Neutrophil (primary cell): ENCODE results near the gene PSMG4.
A peak's percentile ranks its signal among the peaks of the same experiment; 100 is the strongest.

Experiments used
- H3K27ac ChIP-seq: fragments of 200-600 bp; sonication (generic); 2 replicates; pipeline ENCODE4 v1.5.1; 2016; ENCODE audit warnings: mild to moderate bottlenecking, moderate library complexity
- H3K27me3 ChIP-seq: fragments of 200-600 bp; sonication (generic); 2 replicates; pipeline ENCODE4 v1.6.0; 2016; ENCODE audit warnings: mild to moderate bottlenecking
- H3K36me3 ChIP-seq: fragments of 200-600 bp; sonication (generic); 2 replicates; pipeline ENCODE4 v1.5.1; 2017
- H3K4me1 ChIP-seq, 2 experiments: fragments of 200-600 bp in 1 of 2; sonication (generic) in 1 of 2; 1 replicate in 1 of 2; 2 replicates in 1 of 2; pipeline versions ENCODE4 v1.5.1 to v1.6.1; 2013 to 2016; ENCODE audit warnings: low read depth in 1 of 2, low read length in 1 of 2, mild to moderate bottlenecking in 1 of 2, moderate library complexity in 1 of 2; ENCODE audit not compliant: control insufficient read depth in 1 of 2, insufficient read depth in 1 of 2
- H3K4me3 ChIP-seq, 2 experiments: fragments of 200-600 bp in 1 of 2; sonication (generic) in 1 of 2; 1 replicate in 1 of 2; 2 replicates in 1 of 2; pipeline ENCODE4 v1.5.1; 2013 to 2016; ENCODE audit warnings: low read depth in 1 of 2, low read length in 1 of 2, mild to moderate bottlenecking in 1 of 2, moderate library complexity in 1 of 2
- H3K9me3 ChIP-seq: fragments of 200-600 bp; sonication (generic); 2 replicates; pipeline ENCODE4 v1.5.1; 2016
- TF ChIP-seq, protein P1 (sequence below): fragments of 200-600 bp; sonication (generic); IDR thresholded peaks from 2 replicates; pipeline ENCODE4 v1.5.1; 2016; ENCODE audit warnings: antibody characterized with exemption

Gene PSMG4

DNA sequence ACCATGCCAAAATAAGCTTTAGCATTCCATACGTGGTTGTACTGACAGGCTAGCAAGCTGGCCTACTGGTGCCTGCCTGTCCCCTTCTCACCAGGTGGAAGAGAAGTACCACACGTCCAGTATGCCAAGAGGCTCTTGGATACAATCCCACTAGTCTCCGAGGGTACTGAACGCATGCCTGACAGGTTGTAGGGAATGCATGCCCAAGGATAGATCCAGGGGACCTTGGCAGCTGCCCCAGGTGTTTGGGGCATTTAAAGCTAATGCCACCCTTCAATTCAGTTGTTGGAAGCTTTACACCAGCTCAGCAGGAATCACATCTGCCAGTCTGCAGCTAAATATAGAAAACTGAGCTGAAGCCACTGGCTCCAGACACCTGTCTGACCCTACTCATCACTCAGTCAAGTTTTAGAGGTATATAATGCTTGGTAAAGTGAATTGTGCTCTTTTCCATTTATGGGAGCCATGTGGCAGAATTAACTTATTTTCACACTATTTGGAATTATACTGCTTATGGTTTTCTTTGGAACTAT lies 36.2 kb upstream of the PSMG4 start:
- Histone ChIP-seq H3K4me3 (no peak overlapping the region), H3K27me3 (peaks cover 89% of the 10 kb centered on the region), H3K36me3 (no peaks in the 10 kb centered on the region), H3K27ac (no peak overlapping the region), H3K9me3 (no peaks in the 10 kb centered on the region), H3K4me1 (peaks cover 10% of the 10 kb centered on the region in 2 experiments)
- TF ChIP-seq, protein P1, sequence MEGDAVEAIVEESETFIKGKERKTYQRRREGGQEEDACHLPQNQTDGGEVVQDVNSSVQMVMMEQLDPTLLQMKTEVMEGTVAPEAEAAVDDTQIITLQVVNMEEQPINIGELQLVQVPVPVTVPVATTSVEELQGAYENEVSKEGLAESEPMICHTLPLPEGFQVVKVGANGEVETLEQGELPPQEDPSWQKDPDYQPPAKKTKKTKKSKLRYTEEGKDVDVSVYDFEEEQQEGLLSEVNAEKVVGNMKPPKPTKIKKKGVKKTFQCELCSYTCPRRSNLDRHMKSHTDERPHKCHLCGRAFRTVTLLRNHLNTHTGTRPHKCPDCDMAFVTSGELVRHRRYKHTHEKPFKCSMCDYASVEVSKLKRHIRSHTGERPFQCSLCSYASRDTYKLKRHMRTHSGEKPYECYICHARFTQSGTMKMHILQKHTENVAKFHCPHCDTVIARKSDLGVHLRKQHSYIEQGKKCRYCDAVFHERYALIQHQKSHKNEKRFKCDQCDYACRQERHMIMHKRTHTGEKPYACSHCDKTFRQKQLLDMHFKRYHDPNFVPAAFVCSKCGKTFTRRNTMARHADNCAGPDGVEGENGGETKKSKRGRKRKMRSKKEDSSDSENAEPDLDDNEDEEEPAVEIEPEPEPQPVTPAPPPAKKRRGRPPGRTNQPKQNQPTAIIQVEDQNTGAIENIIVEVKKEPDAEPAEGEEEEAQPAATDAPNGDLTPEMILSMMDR: no peak

DNA sequence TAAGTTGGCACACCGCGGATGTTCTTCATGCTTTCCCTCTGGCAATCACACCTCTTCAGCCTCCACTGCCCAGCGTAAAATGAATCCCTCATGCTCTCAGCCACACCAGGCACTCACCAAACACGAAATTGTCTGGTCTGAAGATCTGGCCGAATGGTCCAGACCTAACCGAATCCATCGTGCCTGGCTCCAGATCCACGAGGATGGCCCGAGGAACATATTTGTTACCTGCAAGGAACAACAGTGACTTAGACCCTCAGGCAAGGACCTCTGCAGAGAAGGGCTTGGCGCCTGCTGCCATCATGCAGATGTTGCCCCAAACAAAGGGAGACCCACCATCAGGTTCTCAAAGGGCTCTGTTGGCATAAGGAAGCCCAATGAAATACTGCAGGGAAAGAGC lies 32.7 kb upstream of the PSMG4 start:
- Histone ChIP-seq H3K27me3 (peaks cover 89% of the 10 kb centered on the region), H3K36me3 (no peaks in the 10 kb centered on the region), H3K9me3 (no peaks in the 10 kb centered on the region), H3K4me1 (peaks cover 21 to 40% of the 10 kb centered on the region in 2 experiments), H3K27ac (no peak overlapping the region), H3K4me3 (no peak overlapping the region)
- TF ChIP-seq, protein P1: no peak

DNA sequence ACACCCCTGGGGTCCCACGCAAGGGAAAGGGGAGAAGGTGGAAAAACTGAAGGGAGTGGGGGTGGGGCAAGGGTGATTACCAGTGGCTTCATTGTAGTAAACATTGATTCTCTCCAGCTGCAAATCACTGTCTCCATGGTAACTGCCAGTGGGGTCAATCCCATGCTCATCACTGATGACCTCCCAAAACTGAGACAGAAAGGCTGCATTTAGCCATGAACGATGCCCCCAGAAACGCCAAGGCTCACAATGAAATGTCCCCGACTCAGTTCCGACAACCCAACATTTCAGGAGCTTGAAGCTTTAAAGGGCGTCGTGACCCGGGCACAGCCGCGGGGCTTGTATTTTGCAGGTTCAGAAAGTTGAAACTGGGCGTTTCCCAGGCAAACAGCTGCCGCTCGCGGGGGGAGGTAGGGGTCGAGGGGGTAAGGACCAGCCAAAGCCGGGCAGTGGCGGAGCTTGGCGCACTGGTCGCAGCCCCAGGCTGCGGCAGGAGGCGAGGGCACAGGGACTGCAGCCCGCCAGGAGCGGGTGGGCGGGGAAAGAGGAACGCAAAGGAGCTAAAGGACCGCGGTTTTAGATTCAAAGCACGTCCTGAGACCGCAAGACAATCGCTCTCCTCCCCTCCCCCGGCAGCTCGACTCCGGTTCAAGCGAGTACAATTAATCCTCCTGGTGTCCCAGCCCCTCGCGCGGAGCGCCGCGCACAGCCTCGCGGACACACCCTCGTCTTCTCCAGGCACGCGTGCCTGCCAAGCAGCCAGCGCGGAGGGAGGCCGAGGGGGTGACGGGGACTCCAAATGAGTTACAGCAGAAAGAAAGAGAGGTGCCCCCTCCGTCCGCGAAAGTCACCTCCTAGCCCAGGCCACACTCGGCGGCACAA lies 32.0 kb upstream of the PSMG4 start:
- H3K4me3 ChIP-seq: no peak overlapping the region

DNA sequence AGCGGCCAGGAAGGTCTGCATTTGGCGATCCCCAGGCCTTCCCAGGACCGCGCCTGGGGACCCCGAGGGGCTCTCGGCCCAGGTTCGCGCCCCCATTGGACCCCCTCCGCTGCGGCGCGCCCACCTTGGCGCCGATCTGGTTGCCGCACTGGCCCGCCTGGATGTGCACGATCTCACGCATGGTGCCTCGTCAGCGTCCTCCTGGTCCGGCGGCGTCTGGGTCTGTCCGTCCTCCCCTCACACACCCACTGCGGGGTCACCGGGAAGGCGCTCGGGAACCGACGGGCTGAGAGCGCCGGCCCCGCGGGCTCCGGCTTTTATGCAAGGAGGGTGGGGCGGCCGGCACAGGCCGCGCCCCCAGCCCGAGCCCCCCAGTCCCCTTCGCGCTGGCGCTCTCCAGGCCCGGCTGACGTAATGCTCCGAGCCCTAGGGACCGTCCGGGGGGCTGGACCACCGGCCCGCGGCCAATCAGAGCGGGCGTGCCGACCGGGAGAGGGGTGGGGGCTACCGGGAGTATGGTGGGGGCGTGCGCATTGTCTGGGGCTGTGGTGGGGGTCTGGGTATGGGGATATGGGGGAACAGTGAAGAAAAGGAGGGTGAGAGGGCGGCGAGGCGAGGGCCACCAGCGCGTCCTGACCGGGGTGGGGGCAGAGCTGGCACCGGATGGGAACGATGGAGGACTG lies 31.2 kb upstream of the PSMG4 start, which contains the start of gene TUBB2B:
TSS of gene TUBB2B (minus strand) at position 291 of the 683 bp plus-strand sequence. CDS start at position 181, 110 bp downstream.
- H3K27me3 ChIP-seq: peaks cover 92% of the 10 kb centered on the region
- H3K9me3 ChIP-seq: no peaks in the 10 kb centered on the region
- peak within 1 kb of the TSS in 1 of 2 experiments; percentile 7 for H3K4me3 ChIP-seq
- TF ChIP-seq, protein P1: no peak
- H3K4me1 ChIP-seq: peaks cover 32 to 51% of the 10 kb centered on the region in 2 experiments
- no peak within 1 kb of the TSS for H3K27ac ChIP-seq
- no peaks in the 10 kb centered on the region for H3K36me3 ChIP-seq

More for the DNA sequence above, 32.0 kb upstream of the PSMG4 start:
- H3K27me3 ChIP-seq: peaks cover 89% of the 10 kb centered on the region
- H3K4me1 ChIP-seq: peaks cover 28 to 47% of the 10 kb centered on the region in 2 experiments
- H3K36me3 ChIP-seq: no peaks in the 10 kb centered on the region
- no peaks in the 10 kb centered on the region for H3K9me3 ChIP-seq
- no peak overlapping the region for H3K27ac ChIP-seq
- TF ChIP-seq, protein P1: no peak

DNA sequence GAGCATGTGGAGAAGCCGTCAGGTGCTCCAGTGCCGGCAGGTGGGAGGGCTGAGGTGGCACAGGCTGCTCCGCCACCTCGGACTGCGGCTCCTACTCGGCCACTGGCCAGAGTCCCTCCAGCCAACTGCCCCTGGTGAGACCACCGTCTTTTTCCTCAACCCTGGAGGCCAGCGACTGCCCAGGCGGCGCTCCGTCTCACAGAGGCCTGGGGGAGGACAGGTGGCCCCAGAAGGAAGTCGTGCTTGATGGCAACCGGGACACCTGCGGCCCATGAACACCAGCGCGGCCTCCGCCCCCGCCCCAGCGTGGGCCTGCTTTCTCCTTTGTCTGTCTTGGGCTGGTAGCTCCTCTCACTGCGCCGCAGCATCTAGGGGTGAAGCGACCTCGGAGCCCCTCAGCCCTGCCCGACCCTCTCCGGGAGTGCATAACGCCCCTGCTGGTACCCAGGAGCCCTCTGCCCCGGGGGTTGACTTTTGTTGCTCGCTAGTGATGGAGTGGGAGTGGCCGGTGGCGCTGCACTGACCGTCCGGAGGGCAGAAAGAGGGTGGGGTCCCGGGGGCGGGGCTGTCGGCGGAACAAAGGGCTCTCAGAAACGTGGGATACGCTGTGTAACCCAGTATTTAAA lies 30.6 kb upstream of the PSMG4 start:
- no peaks in the 10 kb centered on the region for H3K36me3 ChIP-seq

More for the DNA sequence above, 30.6 kb upstream of the PSMG4 start:
- Histone ChIP-seq H3K4me3 (peak overlapping the region in 1 of 2 experiments; percentile 7), H3K4me1 (peaks cover 32 to 51% of the 10 kb centered on the region in 2 experiments), H3K27ac (no peak overlapping the region), H3K9me3 (no peaks in the 10 kb centered on the region), H3K27me3 (peaks cover 92% of the 10 kb centered on the region)
- TF ChIP-seq, protein P1: no peak
